VCaP (cell line): ENCODE results near the gene RGS9.

Experiments
- H3K27ac ChIP-seq: fragments of 450-650 bp; 2 replicates; pipeline ENCODE4 v1.5.1; 2017
- CTCF ChIP-seq: fragments of 450-650 bp; conservative IDR thresholded peaks from 2 replicates; pipeline ENCODE4 v1.5.1; 2017; ENCODE audit warnings: mild to moderate bottlenecking, moderate library complexity

RGS9 gene

GRCh38 chr17:65219124-65219523 lies 82.0 kb downstream of the RGS9 start:
- H3K27ac ChIP-seq: no peak overlapping the region
- peak; percentile 46 for TF ChIP-seq CTCF

GRCh38 chr17:65219707-65220106 lies 82.5 kb downstream of the RGS9 start:
- no peak overlapping the region for H3K27ac ChIP-seq
- TF ChIP-seq CTCF: no peak

GRCh38 chr17:65220732-65221131 lies 83.6 kb downstream of the RGS9 start:
- no peak overlapping the region for H3K27ac ChIP-seq
- no peak for TF ChIP-seq CTCF

- no peak overlapping the region for H3K27ac ChIP-seq
- TF ChIP-seq CTCF: no peak
These were observed 85.1 kb downstream of the RGS9 start for GRCh38 chr17:65222214-65222738.

GRCh38 chr17:65225061-65225460 lies 87.9 kb downstream of the RGS9 start:
- no peak overlapping the region for H3K27ac ChIP-seq
- TF ChIP-seq CTCF: no peak

- no peak overlapping the region for H3K27ac ChIP-seq
- no peak for TF ChIP-seq CTCF
These were observed 89.1 kb downstream of the RGS9 start for GRCh38 chr17:65226227-65226626.

GRCh38 chr17:65227637-65228036 lies 90.5 kb downstream of the RGS9 start:
- TF ChIP-seq CTCF: no peak
- no peak overlapping the region for H3K27ac ChIP-seq
